Activated CD4-positive, alpha-beta T cell treated with anti-CD3 and anti-CD28 coated beads for 36 hours (primary cell): ENCODE measurements around the gene PLEKHG4. TPM values are rescaled to one million over a fixed set of nuclear protein-coding genes. Genes with fewer than 3 reads are reported as not detected.

Source experiments
- ATAC-seq: fragments of 200-7000 bp; cut with Tn5 transposase; one replicate; pipeline ENCODE4 v1.10.0; 2021; ENCODE audit warnings: mild to moderate bottlenecking, moderate library complexity
- CTCF ChIA-PET: fragments of 350-600 bp; sonication (Branson Sonifier 250); formaldehyde crosslinking; loops from one replicate; lab custom pipeline; 2021; ENCODE audit warnings: antibody characterized with exemption; lab: Charles Lee
- POLR2A ChIA-PET: fragments of 350-600 bp; sonication (Branson Sonifier 250); formaldehyde crosslinking; loops from one replicate; lab custom pipeline; 2021; ENCODE audit warnings: antibody characterized with exemption, inconsistent platforms; lab: Charles Lee
- DNase-seq: peaks from one replicate; pipeline ENCODE4 v3.0.0-alpha.2; 2020
- H3K27ac Mint-ChIP-seq: one replicate; pipeline ENCODE4 v1.8.0; 2021; ENCODE audit warnings: mixed read lengths
- H3K27me3 Mint-ChIP-seq: one replicate; pipeline ENCODE4 v1.8.0; 2021; ENCODE audit warnings: mixed read lengths
- H3K36me3 Mint-ChIP-seq: one replicate; pipeline ENCODE4 v1.8.0; 2021; ENCODE audit warnings: low read depth, mixed read lengths
- H3K4me1 Mint-ChIP-seq: one replicate; pipeline ENCODE4 v1.8.0; 2021; ENCODE audit warnings: mixed read lengths
- H3K4me3 Mint-ChIP-seq: one replicate; pipeline ENCODE4 v1.8.0; 2021; ENCODE audit warnings: mild to moderate bottlenecking, moderate library complexity, mixed read lengths
- H3K9me3 Mint-ChIP-seq: one replicate; pipeline ENCODE4 v1.8.0; 2021; ENCODE audit warnings: low read depth, mixed read lengths
- intact Hi-C, 2 experiments: fragments of 100-400 bp; cut with DNase I in 1 of 2; cut with micrococcal nuclease in 1 of 2; formaldehyde crosslinking; loops; one replicate each; pipeline versions ENCODE4 v1.14.2 to v1.15.1; 2022 to 2024; cut with DNase I, micrococcal nuclease
- total RNA-seq, 2 experiments: library from RNA; stranded (reverse); gene quantifications; one replicate each; pipeline ENCODE4 v1.2.3, GENCODE V29; 2021

PLEKHG4 gene
- total RNA-seq, 2 experiments from 2014 or later: 21.1 to 23.1 TPM

GRCh38 chr16:67333315-67333714, 54.0 kb downstream of the PLEKHG4 start:
- Mint-ChIP-seq H3K4me3 (no peak overlapping the region), H3K4me1 (no peaks in the 10 kb centered on the region), H3K9me3 (peaks cover 5% of the 10 kb centered on the region), H3K36me3 (no peaks in the 10 kb centered on the region), H3K27ac (no peak overlapping the region), H3K27me3 (peaks cover 3% of the 10 kb centered on the region)
- CTCF ChIA-PET: interaction anchor here (2.3 kb wide), 1 partner anchor 14 kb away, joined by 5 read pairs; no protein-coding TSS in a partner anchor
- POLR2A ChIA-PET: interaction anchor here (0.6 kb wide), 1 partner anchor 20 kb away, joined by 4 read pairs; no protein-coding TSS in a partner anchor
- intact Hi-C loops: no loop called here
- DNase-seq: no peak
- ATAC-seq: no peak

GRCh38 chr16:67336116-67336515, 56.8 kb downstream of the PLEKHG4 start:
- ChIA-PET POLR2A (no interaction called here), CTCF (no interaction called here)
- H3K36me3 Mint-ChIP-seq: no peaks in the 10 kb centered on the region
- no peak overlapping the region for H3K4me3 Mint-ChIP-seq
- peaks cover 5% of the 10 kb centered on the region for H3K9me3 Mint-ChIP-seq
- no peaks in the 10 kb centered on the region for H3K4me1 Mint-ChIP-seq
- DNase-seq: no peak
- H3K27me3 Mint-ChIP-seq: peaks cover 5% of the 10 kb centered on the region
- intact Hi-C loops: loop anchor here in 1 of 2 experiments (5.0 kb wide), 1 partner anchor 74 kb away; no protein-coding TSS in a partner anchor
- ATAC-seq: no peak
- no peak overlapping the region for H3K27ac Mint-ChIP-seq

- H3K9me3 Mint-ChIP-seq: peaks cover 5% of the 10 kb centered on the region
- H3K36me3 Mint-ChIP-seq: no peaks in the 10 kb centered on the region
- CTCF ChIA-PET: no interaction called here
- no peak overlapping the region for H3K4me3 Mint-ChIP-seq
- H3K27ac Mint-ChIP-seq: no peak overlapping the region
- H3K4me1 Mint-ChIP-seq: no peaks in the 10 kb centered on the region
- H3K27me3 Mint-ChIP-seq: peaks cover 5% of the 10 kb centered on the region
- no peak for DNase-seq
- intact Hi-C loops: loop anchor here in 1 of 2 experiments (5.0 kb wide), 1 partner anchor 74 kb away; no protein-coding TSS in a partner anchor
- POLR2A ChIA-PET: no interaction called here
- no peak for ATAC-seq
These were observed 57.3 kb downstream of the PLEKHG4 start for GRCh38 chr16:67336648-67337047.

Other genes with a start within 250 kb of the PLEKHG4 start
- gene PHAF1, start 169.6 kb upstream of the PLEKHG4 start, total RNA-seq: 10 to 100 TPM; 12.7 to 14.0 TPM
- 1 to 10 TPM; 2.3 to 3.0 TPM for gene B3GNT9, start 128.5 kb upstream of the PLEKHG4 start, total RNA-seq
- gene TRADD, start 119.6 kb upstream of the PLEKHG4 start, total RNA-seq: 10 to 100 TPM; 22.0 to 34.0 TPM
- gene FBXL8, start 119.6 kb upstream of the PLEKHG4 start, total RNA-seq: 10 to 100 TPM; 15.5 to 21.0 TPM
- gene HSF4, start 114.8 kb upstream of the PLEKHG4 start, total RNA-seq: 10 to 100 TPM; 15.7 to 20.7 TPM
- 10 to 100 TPM; 15.5 to 17.5 TPM for gene NOL3, start 109.0 kb upstream of the PLEKHG4 start, total RNA-seq
- gene MATCAP1, start 95.6 kb upstream of the PLEKHG4 start, total RNA-seq: 10 to 100 TPM; 28.8 to 30.4 TPM
- under 1 TPM in 1 of 2 experiments, not detected in 1; 0.16 TPM for gene EXOC3L1, start 89.4 kb upstream of the PLEKHG4 start, total RNA-seq
- gene E2F4, start 87.4 kb upstream of the PLEKHG4 start, total RNA-seq: 100 to 1,000 TPM in 1 of 2 experiments, 10 to 100 TPM in 1; 91.4 to 110 TPM
- gene ELMO3, start 80.4 kb upstream of the PLEKHG4 start, total RNA-seq: 1 to 10 TPM; 3.0 to 4.6 TPM
- gene TMEM208, start 52.4 kb upstream of the PLEKHG4 start, total RNA-seq: 10 to 100 TPM; 13.6 to 31.2 TPM
- 10 to 100 TPM; 75.5 to 77.2 TPM for gene FHOD1, start 32.1 kb upstream of the PLEKHG4 start, total RNA-seq
- gene SLC9A5, start 30.6 kb upstream of the PLEKHG4 start, total RNA-seq: 1 to 10 TPM; 4.5 to 5.5 TPM
- 1 to 10 TPM; 1.8 to 2.0 TPM for gene KCTD19, start 47.2 kb downstream of the PLEKHG4 start, total RNA-seq
- gene LRRC36, start 47.3 kb downstream of the PLEKHG4 start, total RNA-seq: under 1 TPM; 0.51 to 0.66 TPM
- not detected for gene TPPP3, start 114.0 kb downstream of the PLEKHG4 start, total RNA-seq
- under 1 TPM; 0.58 to 0.98 TPM for gene ZDHHC1, start 136.9 kb downstream of the PLEKHG4 start, total RNA-seq
- gene HSD11B2, start 151.6 kb downstream of the PLEKHG4 start, total RNA-seq: 1 to 10 TPM; 2.0 to 2.2 TPM
- gene ATP6V0D1, start 201.6 kb downstream of the PLEKHG4 start, total RNA-seq: 10 to 100 TPM; 16.3 to 17.3 TPM
- gene AGRP, start 204.0 kb downstream of the PLEKHG4 start, total RNA-seq: not detected
- 10 to 100 TPM; 18.9 to 24.1 TPM for gene RIPOR1, start 249.3 kb downstream of the PLEKHG4 start, total RNA-seq